ENCODE results near the gene PTPRT.

The PTPRT gene

GRCh38 chr20:43229696-43230095 lies 40.0 kb upstream of the PTPRT start:
- DNase-seq (ENCODE audit: low read depth) = no peak

GRCh38 chr20:43220612-43221011 lies 30.9 kb upstream of the PTPRT start:
- DNase-seq (ENCODE audit: low read depth) = no peak
- H3K4me3 ChIP-seq (ENCODE audit: low read depth, low read length) = no peak overlapping the region
- TF ChIP-seq CTCF (IDR thresholded peaks at IDR 0.05; ENCODE audit: insufficient read depth, low read depth, low read length, missing control alignments) = no peak

More at GRCh38 chr20:43229696-43230095, 40.0 kb upstream of the PTPRT start:
- no peak overlapping the region for H3K4me3 ChIP-seq (ENCODE audit: low read depth, low read length)
- no peak for TF ChIP-seq CTCF (IDR thresholded peaks at IDR 0.05; ENCODE audit: insufficient read depth, low read depth, low read length, missing control alignments)

- DNase-seq (ENCODE audit: low read depth) = no peak
- no peak overlapping the region for H3K4me3 ChIP-seq (ENCODE audit: low read depth, low read length)
- TF ChIP-seq CTCF (IDR thresholded peaks at IDR 0.05; ENCODE audit: insufficient read depth, low read depth, low read length, missing control alignments) = no peak
Measured at GRCh38 chr20:43210901-43211300, 21.2 kb upstream of the PTPRT start.

- TF ChIP-seq CTCF (IDR thresholded peaks at IDR 0.05; ENCODE audit: insufficient read depth, low read depth, low read length, missing control alignments) = no peak
- DNase-seq (ENCODE audit: low read depth) = no peak
- H3K4me3 ChIP-seq (ENCODE audit: low read depth, low read length) = no peak overlapping the region
Measured at GRCh38 chr20:43209831-43210230, 20.1 kb upstream of the PTPRT start.

GRCh38 chr20:43205699-43206098 lies 16.0 kb upstream of the PTPRT start:
- no peak for DNase-seq (ENCODE audit: low read depth)
- TF ChIP-seq CTCF (IDR thresholded peaks at IDR 0.05; ENCODE audit: insufficient read depth, low read depth, low read length, missing control alignments) = no peak
- no peak overlapping the region for H3K4me3 ChIP-seq (ENCODE audit: low read depth, low read length)

GRCh38 chr20:43202100-43202499 lies 12.4 kb upstream of the PTPRT start:
- no peak overlapping the region for H3K4me3 ChIP-seq (ENCODE audit: low read depth, low read length)
- DNase-seq (ENCODE audit: low read depth) = no peak
- no peak for TF ChIP-seq CTCF (IDR thresholded peaks at IDR 0.05; ENCODE audit: insufficient read depth, low read depth, low read length, missing control alignments)

GRCh38 chr20:43198607-43199006 lies 8.9 kb upstream of the PTPRT start:
- H3K4me3 ChIP-seq (ENCODE audit: low read depth, low read length) = no peak overlapping the region
- DNase-seq (ENCODE audit: low read depth) = no peak
- TF ChIP-seq CTCF (IDR thresholded peaks at IDR 0.05; ENCODE audit: insufficient read depth, low read depth, low read length, missing control alignments) = no peak
